ENCODE measurements around the gene AGTPBP1. TPM values are rescaled to one million over a fixed set of nuclear protein-coding genes. Genes with fewer than 3 reads are reported as not detected.

AGTPBP1 gene
- total and polyA plus RNA-seq, 2 donors from 2014 or later: 4.1 to 25.8 TPM

GRCh38 chr9:85502815-85503655 is 238.7 kb downstream of the AGTPBP1 start:
- no peak overlapping the region for H3K27ac ChIP-seq (ENCODE audit: low read depth in 2 of 2, low read length in 2 of 2)
- H3K9me3 ChIP-seq (ENCODE audit: control insufficient read depth in 2 of 3, insufficient read depth in 1 of 3, low read length in 3 of 3): peaks cover 0 to 5% (median 3%) of the 10 kb centered on the region in 3 donors
- TF ChIP-seq CTCF (IDR thresholded peaks at IDR 0.05; ENCODE audit: borderline replicate concordance, extremely low read depth, insufficient read depth): no peak
- H3K27me3 ChIP-seq (ENCODE audit: control insufficient read depth, insufficient read depth, low read length): no peaks in the 10 kb centered on the region
- no peak overlapping the region for H3K4me3 ChIP-seq (ENCODE audit: low read length in 3 of 3)
- H3K9ac ChIP-seq (ENCODE audit: low read length in 3 of 3): no peak overlapping the region
- no peak for FAIRE-seq
- no peaks in the 10 kb centered on the region for H3K36me3 ChIP-seq (ENCODE audit: control insufficient read depth in 2 of 3, insufficient read depth in 3 of 3, low read length in 3 of 3)
- no peaks in the 10 kb centered on the region for H3K4me1 ChIP-seq (ENCODE audit: control insufficient read depth in 2 of 3, insufficient read depth in 2 of 3, low read depth in 1 of 3, low read length in 3 of 3)
- no peak for DNase-seq
- intact Hi-C loops (cut with DNase I): no loop called here

GRCh38 chr9:85501882-85502281 is 239.9 kb downstream of the AGTPBP1 start:
- Histone ChIP-seq H3K27me3 (ENCODE audit: control insufficient read depth, insufficient read depth, low read length) (no peaks in the 10 kb centered on the region), H3K9ac (ENCODE audit: low read length in 3 of 3) (no peak overlapping the region), H3K4me3 (ENCODE audit: low read length in 3 of 3) (no peak overlapping the region), H3K4me1 (ENCODE audit: control insufficient read depth in 2 of 3, insufficient read depth in 2 of 3, low read depth in 1 of 3, low read length in 3 of 3) (no peaks in the 10 kb centered on the region), H3K9me3 (ENCODE audit: control insufficient read depth in 2 of 3, insufficient read depth in 1 of 3, low read length in 3 of 3) (peaks cover 0 to 5% (median 3%) of the 10 kb centered on the region in 3 donors), H3K36me3 (ENCODE audit: control insufficient read depth in 2 of 3, insufficient read depth in 3 of 3, low read length in 3 of 3) (no peaks in the 10 kb centered on the region), H3K27ac (ENCODE audit: low read depth in 2 of 2, low read length in 2 of 2) (no peak overlapping the region)
- DNase-seq: no peak
- no peak for TF ChIP-seq CTCF (IDR thresholded peaks at IDR 0.05; ENCODE audit: borderline replicate concordance, extremely low read depth, insufficient read depth)
- no peak for FAIRE-seq
- intact Hi-C loops (cut with DNase I): no loop called here

GRCh38 chr9:85501456-85501855 is 240.3 kb downstream of the AGTPBP1 start:
- no peaks in the 10 kb centered on the region for H3K36me3 ChIP-seq (ENCODE audit: control insufficient read depth in 2 of 3, insufficient read depth in 3 of 3, low read length in 3 of 3)
- no peaks in the 10 kb centered on the region for H3K4me1 ChIP-seq (ENCODE audit: control insufficient read depth in 2 of 3, insufficient read depth in 2 of 3, low read depth in 1 of 3, low read length in 3 of 3)
- no peaks in the 10 kb centered on the region for H3K27me3 ChIP-seq (ENCODE audit: control insufficient read depth, insufficient read depth, low read length)
- intact Hi-C loops (cut with DNase I): no loop called here
- H3K27ac ChIP-seq (ENCODE audit: low read depth in 2 of 2, low read length in 2 of 2): no peak overlapping the region
- H3K9ac ChIP-seq (ENCODE audit: low read length in 3 of 3): no peak overlapping the region
- no peak for TF ChIP-seq CTCF (IDR thresholded peaks at IDR 0.05; ENCODE audit: borderline replicate concordance, extremely low read depth, insufficient read depth)
- FAIRE-seq: no peak
- peaks cover 0 to 5% (median 3%) of the 10 kb centered on the region in 3 donors for H3K9me3 ChIP-seq (ENCODE audit: control insufficient read depth in 2 of 3, insufficient read depth in 1 of 3, low read length in 3 of 3)
- DNase-seq: no peak
- H3K4me3 ChIP-seq (ENCODE audit: low read length in 3 of 3): no peak overlapping the region

Other genes starting within 250 kb of the AGTPBP1 start
- gene NAA35, start 199.2 kb upstream of the AGTPBP1 start, total RNA-seq: 25.3 TPM
- 10.8 TPM for gene NAA35, start 199.2 kb upstream of the AGTPBP1 start, polyA plus RNA-seq (ENCODE audit: insufficient read depth, low read depth, low replicate concordance)